ENCODE data around the gene MVK. TPM values are rescaled to one million over a fixed set of nuclear protein-coding genes. Genes with fewer than 3 reads are reported as not detected.

MVK gene
- total RNA-seq, 2 experiments from 2014 or later: 20.3 to 21.8 TPM

- DNase-seq: no peak
- Mint-ChIP-seq H3K27me3 (peaks cover 3% of the 10 kb centered on the region), H3K36me3 (ENCODE audit: low read depth) (no peaks in the 10 kb centered on the region), H3K4me3 (no peak overlapping the region), H3K4me1 (no peaks in the 10 kb centered on the region), H3K9me3 (peaks cover 4% of the 10 kb centered on the region), H3K27ac (no peak overlapping the region)
- ChIA-PET POLR2A (no interaction called here), CTCF (interaction anchor here (0.6 kb wide), 2 partner anchors 122 to 1652 kb away, joined by 3 to 4 read pairs; no protein-coding TSS in a partner anchor)
Observed at GRCh38 chr12:109639151-109639872, 65.7 kb downstream of the MVK start.

- no peak overlapping the region for H3K27ac Mint-ChIP-seq
- ChIA-PET CTCF (no interaction called here), POLR2A (no interaction called here)
- no peak for DNase-seq
- H3K36me3 Mint-ChIP-seq (ENCODE audit: low read depth): no peaks in the 10 kb centered on the region
- no peak overlapping the region for H3K4me3 Mint-ChIP-seq
- H3K27me3 Mint-ChIP-seq: peaks cover 3% of the 10 kb centered on the region
- H3K4me1 Mint-ChIP-seq: no peaks in the 10 kb centered on the region
- peaks cover 4% of the 10 kb centered on the region for H3K9me3 Mint-ChIP-seq
Observed at GRCh38 chr12:109640961-109641360, 67.4 kb downstream of the MVK start.

- POLR2A ChIA-PET: no interaction called here
- no peak for DNase-seq
- H3K36me3 Mint-ChIP-seq (ENCODE audit: low read depth): no peaks in the 10 kb centered on the region
- H3K27ac Mint-ChIP-seq: no peak overlapping the region
- H3K4me3 Mint-ChIP-seq: no peak overlapping the region
- peaks cover 4% of the 10 kb centered on the region for H3K9me3 Mint-ChIP-seq
- peaks cover 3% of the 10 kb centered on the region for H3K27me3 Mint-ChIP-seq
- CTCF ChIA-PET: no interaction called here
- H3K4me1 Mint-ChIP-seq: no peaks in the 10 kb centered on the region
Observed at GRCh38 chr12:109641422-109641821, 67.8 kb downstream of the MVK start.

- ChIA-PET POLR2A (no interaction called here), CTCF (no interaction called here)
- DNase-seq: no peak
- Mint-ChIP-seq H3K27me3 (peaks cover 8% of the 10 kb centered on the region), H3K4me3 (no peak overlapping the region), H3K9me3 (no peaks in the 10 kb centered on the region), H3K4me1 (no peaks in the 10 kb centered on the region), H3K27ac (no peak overlapping the region), H3K36me3 (ENCODE audit: low read depth) (no peaks in the 10 kb centered on the region)
Observed at GRCh38 chr12:109642506-109643132, 69.0 kb downstream of the MVK start.

GRCh38 chr12:109645194-109645593 lies 71.6 kb downstream of the MVK start:
- Mint-ChIP-seq H3K4me1 (no peaks in the 10 kb centered on the region), H3K9me3 (no peaks in the 10 kb centered on the region), H3K4me3 (no peak overlapping the region), H3K27ac (no peak overlapping the region), H3K27me3 (peaks cover 8% of the 10 kb centered on the region), H3K36me3 (ENCODE audit: low read depth) (no peaks in the 10 kb centered on the region)
- no peak for DNase-seq
- ChIA-PET POLR2A (no interaction called here), CTCF (no interaction called here)

- POLR2A ChIA-PET: no interaction called here
- Mint-ChIP-seq H3K9me3 (no peaks in the 10 kb centered on the region), H3K36me3 (ENCODE audit: low read depth) (no peaks in the 10 kb centered on the region), H3K4me1 (no peaks in the 10 kb centered on the region), H3K4me3 (no peak overlapping the region), H3K27ac (no peak overlapping the region), H3K27me3 (peaks cover 8% of the 10 kb centered on the region)
- DNase-seq: no peak
- CTCF ChIA-PET: no interaction called here
Observed at GRCh38 chr12:109645708-109646107, 72.1 kb downstream of the MVK start.

Other genes with a start within 250 kb of the MVK start
- not detected for gene MYO1H, start 225.9 kb upstream of the MVK start, total RNA-seq
- gene KCTD10, start 96.5 kb upstream of the MVK start, total RNA-seq: 10 to 100 TPM; 35.0 to 41.8 TPM
- 10 to 100 TPM; 35.5 to 37.4 TPM for gene UBE3B, start 96.2 kb upstream of the MVK start, total RNA-seq
- gene MMAB, start 290 bp upstream of the MVK start, total RNA-seq: 10 to 100 TPM; 21.4 to 25.7 TPM
- under 1 TPM; 0.52 to 0.73 TPM for gene FAM222A, start 140.0 kb downstream of the MVK start, total RNA-seq